Esophagus (tissue), 2 donors: ENCODE results near the gene HEMK1. TPM values are rescaled to one million over a fixed set of nuclear protein-coding genes. Genes with fewer than 3 reads are reported as not detected.

Source experiments
- H3K27ac ChIP-seq, 2 donors: one replicate each; pipeline ENCODE4 v1.5.1; 2013; ENCODE audit warnings: low read depth in 2 of 2, mild to moderate bottlenecking in 2 of 2, inconsistent platforms in 1 of 2, low read length in 1 of 2, moderate library complexity in 1 of 2
- H3K27me3 ChIP-seq, 2 donors: one replicate each; pipeline ENCODE4 v1.6.1; 2013; ENCODE audit warnings: low read length in 2 of 2, control low read depth in 1 of 2, mild to moderate bottlenecking in 1 of 2; ENCODE audit not compliant: insufficient read depth in 2 of 2, control insufficient read depth in 1 of 2
- H3K36me3 ChIP-seq, 2 donors: one replicate each; pipeline ENCODE4 v1.6.1; 2013; ENCODE audit warnings: low read length in 1 of 2; ENCODE audit not compliant: control insufficient read depth in 2 of 2, insufficient read depth in 2 of 2
- H3K4me1 ChIP-seq, 2 donors: one replicate each; pipeline ENCODE4 v1.6.1; 2013; ENCODE audit warnings: low read length in 1 of 2; ENCODE audit not compliant: control insufficient read depth in 2 of 2, insufficient read depth in 2 of 2
- H3K4me3 ChIP-seq, 2 donors: one replicate each; pipeline ENCODE4 v1.5.1; 2013; ENCODE audit warnings: low read length in 2 of 2, mild to moderate bottlenecking in 2 of 2, low read depth in 1 of 2, moderate library complexity in 1 of 2
- H3K9me3 ChIP-seq, 2 donors: one replicate each; pipeline ENCODE4 v1.6.1; 2013; ENCODE audit warnings: mild to moderate bottlenecking in 2 of 2, low read depth in 1 of 2, low read length in 1 of 2, moderate library complexity in 1 of 2; ENCODE audit not compliant: control insufficient read depth in 2 of 2, insufficient read depth in 1 of 2
- WGBS, 2 donors: extraction: QIAGEN DNeasy Blood & Tissue Kit; methylation state at CpG; one replicate each; pipeline ENCODE4 v1.1.7; 2013; 5-methylcytosine and 5-hydroxymethylcytosine counted together
- polyA plus RNA-seq, 2 donors: library from polyadenylated mRNA; stranded (reverse); fragments of 200-250 nt; gene quantifications; one replicate each; pipeline ENCODE4 v1.2.3, GENCODE V29; 2013
- donor health status: healthy with polysubstance abuse.
- donor health status: Bipolar disorder and iron deficiency.

The HEMK1 gene, protein sequence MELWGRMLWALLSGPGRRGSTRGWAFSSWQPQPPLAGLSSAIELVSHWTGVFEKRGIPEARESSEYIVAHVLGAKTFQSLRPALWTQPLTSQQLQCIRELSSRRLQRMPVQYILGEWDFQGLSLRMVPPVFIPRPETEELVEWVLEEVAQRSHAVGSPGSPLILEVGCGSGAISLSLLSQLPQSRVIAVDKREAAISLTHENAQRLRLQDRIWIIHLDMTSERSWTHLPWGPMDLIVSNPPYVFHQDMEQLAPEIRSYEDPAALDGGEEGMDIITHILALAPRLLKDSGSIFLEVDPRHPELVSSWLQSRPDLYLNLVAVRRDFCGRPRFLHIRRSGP
- 10 to 100 TPM in 1 of 2 donors, 1 to 10 TPM in 1; 8.3 to 12.9 TPM for polyA plus RNA-seq

DNA sequence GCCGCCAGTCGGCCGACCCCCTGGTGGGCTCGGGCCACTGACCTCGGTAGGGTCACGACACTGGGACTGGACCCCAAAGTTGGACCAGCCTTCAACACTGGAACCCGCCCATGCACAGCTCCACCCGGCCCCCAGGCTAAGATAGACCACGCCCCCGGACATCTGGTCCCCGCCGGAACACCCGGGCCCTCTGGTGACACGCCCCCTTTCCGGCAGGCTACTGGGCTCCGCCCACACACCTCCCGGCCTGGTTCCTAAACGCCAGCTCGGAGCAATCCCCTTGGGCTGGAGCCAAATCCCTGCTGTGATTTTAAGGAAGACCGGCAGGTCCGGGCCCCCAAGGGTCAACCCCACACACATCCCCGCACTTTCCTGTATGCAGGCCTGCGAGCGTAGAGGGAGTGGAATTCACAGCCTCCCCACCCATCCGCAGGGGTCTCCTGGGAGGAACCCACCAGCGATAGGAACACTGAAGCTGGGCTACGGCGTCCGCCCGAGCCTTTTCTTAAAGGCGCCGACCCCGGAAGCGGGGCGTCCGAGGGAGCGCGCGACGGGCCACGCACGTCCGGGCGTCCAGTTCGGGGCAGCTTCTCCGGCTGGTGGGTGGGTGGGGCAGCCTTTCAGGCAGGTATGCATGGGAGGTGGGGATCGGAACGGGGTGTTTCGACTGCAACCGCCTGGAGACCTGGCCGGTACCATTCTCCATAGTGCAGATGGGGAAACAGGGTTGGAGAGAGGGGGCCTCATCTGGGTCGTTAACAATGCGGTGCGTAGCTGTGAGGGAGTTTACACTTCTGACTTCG, at the start of gene HEMK1:
Gene HEMK1, plus strand, starts transcription at position 576 of the 803 bp plus-strand sequence. CDS start 1,583 bp downstream, outside the sequence.
- WGBS, 2 donors, result 0 to 1% methylated on average over 55 of the region's 55 CpGs
- Histone ChIP-seq H3K36me3 (peaks cover 0 to 3% of the 10 kb centered on the region in 2 donors), H3K27ac (peak within 1 kb of the TSS; percentile 82 to 94), H3K9me3 (no peaks in the 10 kb centered on the region), H3K27me3 (no peaks in the 10 kb centered on the region), H3K4me3 (peak within 1 kb of the TSS; percentile 74 to 83), H3K4me1 (peaks cover 0 to 10% of the 10 kb centered on the region in 2 donors)

DNA sequence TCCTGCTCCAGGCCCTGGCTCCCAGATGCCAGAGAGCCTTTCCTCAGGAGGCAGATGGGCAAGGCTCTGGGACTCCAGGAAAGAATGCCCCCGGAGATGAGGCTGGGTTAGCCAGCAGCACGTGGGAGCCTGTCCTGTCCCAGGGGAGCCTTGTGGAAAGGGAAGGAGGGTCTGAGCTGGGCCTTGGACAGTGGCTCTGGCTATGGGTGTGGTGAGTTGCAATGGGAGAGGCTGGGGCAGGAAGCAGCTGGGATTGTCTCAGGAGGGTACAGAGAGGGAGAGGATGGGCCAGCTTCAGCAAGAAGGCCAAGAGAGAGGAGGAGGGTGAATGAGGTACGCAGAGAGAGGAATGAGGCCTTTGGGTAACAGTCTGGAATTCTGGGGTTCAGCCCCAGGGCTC, 48.5 kb upstream of the HEMK1 start:
- Histone ChIP-seq H3K27ac (no peak overlapping the region), H3K36me3 (no peaks in the 10 kb centered on the region), H3K9me3 (no peaks in the 10 kb centered on the region), H3K4me3 (no peak overlapping the region), H3K27me3 (no peaks in the 10 kb centered on the region), H3K4me1 (no peaks in the 10 kb centered on the region)
- 61 to 63% methylated on average over 3 of the region's 3 CpGs for whole genome bisulfite sequencing, 2 donors

DNA sequence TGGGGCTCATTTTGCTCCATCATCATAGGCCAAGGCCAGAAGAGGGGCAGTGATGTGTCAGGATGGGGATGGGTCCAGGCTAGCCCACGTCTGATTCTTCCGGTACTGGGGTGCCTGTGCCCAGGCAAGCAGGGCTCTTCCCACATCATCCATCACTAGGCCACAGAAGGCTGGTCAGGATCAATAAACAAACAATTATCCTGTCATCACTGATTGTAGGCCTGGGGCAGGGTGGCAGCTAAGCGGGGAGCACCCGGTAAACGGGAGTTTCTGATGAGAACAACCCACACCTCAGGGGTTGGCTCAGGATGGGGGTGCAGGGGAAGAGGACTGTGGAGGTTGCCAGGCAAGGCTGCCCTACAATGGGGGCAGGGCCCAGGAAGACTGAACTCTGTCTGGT, 47.8 kb upstream of the HEMK1 start:
- H3K4me1 ChIP-seq, result no peaks in the 10 kb centered on the region
- H3K9me3 ChIP-seq, result no peaks in the 10 kb centered on the region
- 44 to 61% methylated on average over 5 of the region's 5 CpGs for WGBS, 2 donors
- no peaks in the 10 kb centered on the region for H3K36me3 ChIP-seq
- no peak overlapping the region for H3K4me3 ChIP-seq
- H3K27ac ChIP-seq, result no peak overlapping the region
- H3K27me3 ChIP-seq, result no peaks in the 10 kb centered on the region

DNA sequence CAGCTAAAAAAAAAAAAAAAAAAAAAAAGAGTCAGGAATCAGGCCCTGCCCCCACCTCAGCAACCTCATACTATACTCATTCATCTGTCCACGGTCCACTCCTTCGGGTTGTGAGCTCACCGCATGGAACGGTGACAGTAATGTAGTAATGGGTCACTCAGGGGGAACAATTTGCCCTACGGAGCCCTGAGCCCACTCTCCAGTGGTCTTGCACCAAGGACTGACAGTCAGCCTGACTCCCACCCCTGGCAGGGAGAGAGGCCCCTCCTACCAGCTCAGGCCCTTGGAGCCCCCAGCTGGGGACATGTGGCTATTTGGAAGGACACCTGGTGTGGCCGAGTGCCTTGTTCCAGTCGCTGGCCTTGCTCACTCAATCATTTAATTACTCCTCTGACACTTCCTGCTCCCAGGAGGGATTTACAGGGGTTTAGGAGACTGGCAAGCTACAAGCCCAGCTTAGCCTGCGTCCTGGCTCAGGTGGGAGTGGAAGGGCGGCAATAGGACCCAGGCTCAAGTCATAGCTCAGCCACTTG, 46.0 kb upstream of the HEMK1 start:
- H3K4me1 ChIP-seq, result no peaks in the 10 kb centered on the region
- WGBS, 2 donors, result 70 to 75% methylated on average over 9 of the region's 9 CpGs
- no peak overlapping the region for H3K4me3 ChIP-seq
- no peaks in the 10 kb centered on the region for H3K9me3 ChIP-seq
- H3K27me3 ChIP-seq, result no peaks in the 10 kb centered on the region
- no peaks in the 10 kb centered on the region for H3K36me3 ChIP-seq
- H3K27ac ChIP-seq, result no peak overlapping the region

DNA sequence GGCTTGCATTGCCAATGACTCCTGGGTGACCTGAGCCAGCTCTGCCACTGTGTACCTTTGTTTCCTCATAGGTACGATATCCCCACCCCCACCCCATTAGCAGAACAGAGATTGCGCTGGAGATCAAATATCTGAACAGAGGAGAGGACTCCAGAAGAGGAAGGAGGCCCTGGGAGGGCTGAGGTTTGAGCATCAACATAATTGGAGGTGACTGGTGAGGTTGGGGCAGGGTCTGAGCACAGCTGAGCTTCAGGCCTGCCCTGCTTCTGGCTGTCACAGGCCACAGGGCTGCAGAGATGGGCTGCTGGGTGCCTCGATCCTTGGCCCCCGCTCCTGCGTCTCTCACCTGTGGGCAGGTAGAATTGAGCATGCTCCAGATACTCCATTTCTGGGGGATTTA, 44.6 kb upstream of the HEMK1 start:
- Histone ChIP-seq H3K4me3 (no peak overlapping the region), H3K27me3 (no peaks in the 10 kb centered on the region), H3K4me1 (no peaks in the 10 kb centered on the region), H3K27ac (no peak overlapping the region), H3K9me3 (no peaks in the 10 kb centered on the region), H3K36me3 (no peaks in the 10 kb centered on the region)
- WGBS, 2 donors, result 79 to 85% methylated on average over 5 of the region's 5 CpGs

DNA sequence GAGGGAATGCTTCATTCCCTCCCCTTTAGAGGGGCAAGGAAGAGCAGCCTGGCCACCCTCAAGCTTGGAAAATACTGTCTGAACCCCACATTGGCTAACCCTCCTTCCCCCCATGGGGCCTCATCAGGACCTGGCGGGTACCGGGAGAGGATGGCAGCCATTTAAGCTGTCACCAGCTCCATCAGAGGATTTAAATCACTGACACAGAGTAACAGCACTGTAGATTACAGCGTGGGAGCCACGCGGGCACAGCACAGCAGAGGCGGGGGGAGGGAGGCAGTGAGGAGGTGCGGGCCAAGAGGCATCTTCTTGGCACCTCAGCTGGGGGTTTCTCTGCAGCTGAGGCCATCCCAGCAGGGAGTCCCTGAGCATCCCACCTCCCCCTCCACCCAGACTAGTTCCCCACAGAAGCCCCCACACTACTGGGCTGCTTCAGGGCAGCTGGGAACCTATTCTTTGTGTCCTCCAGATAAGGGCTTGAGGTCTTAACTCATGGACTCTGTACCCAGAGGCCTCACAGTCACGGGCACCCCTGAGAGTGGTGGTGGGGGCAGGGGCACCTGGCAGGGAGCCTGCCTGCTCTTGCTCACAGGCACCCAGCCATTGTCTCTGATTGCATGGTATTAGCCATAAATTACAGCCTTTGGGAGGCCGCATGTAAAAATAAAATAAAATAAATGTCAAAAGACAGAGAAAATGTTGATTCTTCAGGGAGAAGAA, 44.0 kb upstream of the HEMK1 start:
- no peak overlapping the region for H3K27ac ChIP-seq
- no peaks in the 10 kb centered on the region for H3K27me3 ChIP-seq
- WGBS, 2 donors, result 71 to 75% methylated on average over 6 to 9 of the region's 9 CpGs

DNA sequence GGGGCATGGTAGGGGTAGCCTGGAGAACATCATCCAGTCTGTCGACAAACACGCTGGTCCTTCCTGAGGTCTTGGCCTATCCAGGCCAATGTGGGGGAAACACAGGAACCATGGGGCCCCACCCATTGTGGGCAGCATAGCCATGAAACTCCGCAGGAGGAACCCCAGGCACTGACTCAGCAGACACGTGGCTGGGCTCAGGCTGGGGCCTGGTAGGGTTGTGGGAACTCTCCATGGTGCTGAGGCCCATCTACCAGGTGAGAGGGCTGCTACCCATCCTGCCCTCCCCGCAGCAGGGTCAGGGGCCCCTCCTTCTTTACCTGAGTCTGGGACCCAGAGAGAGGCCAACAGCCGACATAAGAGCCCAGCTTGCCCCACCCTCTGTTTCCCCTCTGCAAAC, 43.3 kb upstream of the HEMK1 start:
- Histone ChIP-seq H3K9me3 (no peaks in the 10 kb centered on the region), H3K27ac (no peak overlapping the region), H3K27me3 (no peaks in the 10 kb centered on the region), H3K4me3 (no peak overlapping the region), H3K4me1 (no peaks in the 10 kb centered on the region), H3K36me3 (no peaks in the 10 kb centered on the region)
- 35 to 39% methylated on average over 6 of the region's 6 CpGs for WGBS, 2 donors

More for the DNA sequence above, 44.0 kb upstream of the HEMK1 start:
- no peaks in the 10 kb centered on the region for H3K9me3 ChIP-seq
- no peak overlapping the region for H3K4me3 ChIP-seq
- H3K36me3 ChIP-seq, result no peaks in the 10 kb centered on the region
- H3K4me1 ChIP-seq, result no peaks in the 10 kb centered on the region

DNA sequence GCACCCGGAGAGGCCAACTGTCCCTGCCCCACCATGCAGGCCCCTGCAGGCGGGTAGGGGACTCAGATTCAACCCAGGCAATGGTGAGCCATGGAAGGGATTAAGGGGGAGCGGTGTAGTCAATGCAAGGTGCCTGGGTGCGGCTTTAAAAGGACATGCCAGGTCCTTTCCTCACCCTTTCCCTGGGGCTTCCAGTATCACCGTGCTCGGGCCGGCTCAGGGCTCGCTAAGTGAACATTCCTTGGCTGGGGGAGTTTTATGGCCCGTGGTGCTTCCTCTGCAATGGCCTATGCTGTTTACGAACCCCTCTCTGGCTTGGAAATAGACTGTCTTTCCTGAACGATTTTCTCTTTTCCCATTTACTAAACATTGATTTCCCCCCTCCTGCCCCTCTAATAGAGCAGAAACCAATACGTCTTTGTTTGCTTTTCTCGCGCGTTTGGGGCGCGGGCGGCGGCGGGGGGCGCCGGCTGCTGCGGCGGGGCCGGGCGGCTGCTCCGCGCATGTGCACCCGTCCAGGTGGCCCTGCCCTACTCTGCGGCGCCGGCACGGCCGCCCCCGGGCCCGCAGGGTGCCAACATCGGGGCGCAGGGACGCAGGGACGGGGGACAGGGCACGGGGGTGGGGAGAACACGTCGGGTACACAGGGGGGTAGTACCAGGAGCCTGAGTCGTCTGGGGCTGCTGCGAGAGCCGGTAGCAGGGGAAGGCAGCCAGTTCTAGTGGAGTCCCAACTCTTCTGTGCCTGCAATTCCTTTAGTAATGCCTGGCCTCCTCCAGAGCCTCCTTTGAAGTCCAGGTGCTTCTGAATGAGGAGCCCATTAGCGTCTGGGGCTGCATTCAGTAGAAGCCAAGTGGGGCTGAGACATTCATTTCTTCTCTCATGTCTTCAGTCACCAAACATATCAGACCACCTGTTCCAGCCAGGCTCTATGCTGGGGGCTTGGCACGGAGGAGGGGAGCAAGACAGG, 39.0 kb upstream of the HEMK1 start:
- Histone ChIP-seq H3K27ac (no peak overlapping the region), H3K4me3 (no peak overlapping the region), H3K9me3 (no peaks in the 10 kb centered on the region), H3K4me1 (no peaks in the 10 kb centered on the region), H3K36me3 (no peaks in the 10 kb centered on the region), H3K27me3 (no peaks in the 10 kb centered on the region)
- 15 to 16% methylated on average over 48 of the region's 48 CpGs for WGBS, 2 donors
